Psoas muscle (tissue), 8 donors: Measurements from ENCODE around the gene HMGN3. TPM values are rescaled to one million over a fixed set of nuclear protein-coding genes. Genes with fewer than 3 reads are reported as not detected.

Source experiments
- ATAC-seq, 4 donors: fragments of 200-7000 bp; cut with Tn5 transposase; one replicate each; pipeline ENCODE4 v1.9.1; 2020; ENCODE audit warnings: moderate library complexity in 3 of 4, mild to moderate bottlenecking in 2 of 4
- DNase-seq, 2 donors: peaks; one replicate each; pipeline ENCODE4 v3.0.0-alpha.2; 2020
- H3K27ac ChIP-seq: fragments of 200-600 bp; one replicate; pipeline ENCODE4 v1.8.0; 2022
- H3K27me3 ChIP-seq, 3 donors: fragments of 200-600 bp in 1 of 3; one replicate each; pipeline versions ENCODE4 v1.6.1 to v1.8.0; 2013 to 2022; ENCODE audit warnings: low read length in 2 of 3, mild to moderate bottlenecking in 2 of 3, moderate library complexity in 1 of 3; ENCODE audit not compliant: insufficient read depth in 3 of 3
- H3K36me3 ChIP-seq, 2 donors: fragments of 200-600 bp in 1 of 2; one replicate each; pipeline versions ENCODE4 v1.6.1 to v1.8.0; 2013 to 2022; ENCODE audit warnings: low read depth in 1 of 2, mild to moderate bottlenecking in 1 of 2, moderate library complexity in 1 of 2; ENCODE audit not compliant: insufficient read depth in 1 of 2
- H3K4me1 ChIP-seq: fragments of 200-600 bp; one replicate; pipeline ENCODE4 v1.8.0; 2022
- H3K4me3 ChIP-seq: fragments of 200-600 bp; one replicate; pipeline ENCODE4 v1.8.0; 2022; ENCODE audit warnings: mild to moderate bottlenecking
- H3K9me3 ChIP-seq: fragments of 200-600 bp; one replicate; pipeline ENCODE4 v1.8.0; 2022
- CTCF ChIP-seq: fragments of 200-600 bp; IDR thresholded peaks from one replicate; pipeline ENCODE4 v1.8.0; 2022; ENCODE audit warnings: antibody characterized with exemption
- WGBS, 3 donors: extraction: QIAGEN DNeasy Blood & Tissue Kit; methylation state at CpG; one replicate each; pipeline versions ENCODE4 v1.1.6 to v1.1.7; 2013; 5-methylcytosine and 5-hydroxymethylcytosine counted together
- intact Hi-C, 2 donors: fragments of 100-400 bp; cut with DNase I; formaldehyde crosslinking; loops; one replicate each; pipeline versions ENCODE4 v1.11.0 to v1.14.2; 2022
- polyA plus RNA-seq, 3 donors: library from polyadenylated mRNA; stranded (reverse); fragments of 200-250 nt; gene quantifications; one replicate each; pipeline ENCODE4 v1.2.3, GENCODE V29; 2013
- total RNA-seq, 4 donors: library from RNA; stranded (reverse); fragmentation: NEBNext Ultra II Directional in 2 of 4; extraction: Animal tissue kit (Norgen Biotek cat#: 25700) in 2 of 4; gene quantifications; one replicate each; pipeline versions ENCODE4 v1.2.1 to v1.2.4, GENCODE V29; 2021 to 2023
- donor health status: healthy with polysubstance abuse.
- donor health status: DM: no; HTN: no; CAD: no; lungs with moderate emphysema.
- donor health status: Bipolar disorder and iron deficiency.
- donor health status: healthy.
- donor health status: DM: yes; HTN: yes; CAD: no.
- donor health status: DM: no; HTN: no; CAD: no.
- donor health status: DM: no; HTN: no; CAD: no.
- donor health status: DM: yes; HTN: yes; CAD: no.

HMGN3 gene
- total and polyA plus RNA-seq, 7 donors: 20.5 to 50.1 (median 38.6) TPM

DNA sequence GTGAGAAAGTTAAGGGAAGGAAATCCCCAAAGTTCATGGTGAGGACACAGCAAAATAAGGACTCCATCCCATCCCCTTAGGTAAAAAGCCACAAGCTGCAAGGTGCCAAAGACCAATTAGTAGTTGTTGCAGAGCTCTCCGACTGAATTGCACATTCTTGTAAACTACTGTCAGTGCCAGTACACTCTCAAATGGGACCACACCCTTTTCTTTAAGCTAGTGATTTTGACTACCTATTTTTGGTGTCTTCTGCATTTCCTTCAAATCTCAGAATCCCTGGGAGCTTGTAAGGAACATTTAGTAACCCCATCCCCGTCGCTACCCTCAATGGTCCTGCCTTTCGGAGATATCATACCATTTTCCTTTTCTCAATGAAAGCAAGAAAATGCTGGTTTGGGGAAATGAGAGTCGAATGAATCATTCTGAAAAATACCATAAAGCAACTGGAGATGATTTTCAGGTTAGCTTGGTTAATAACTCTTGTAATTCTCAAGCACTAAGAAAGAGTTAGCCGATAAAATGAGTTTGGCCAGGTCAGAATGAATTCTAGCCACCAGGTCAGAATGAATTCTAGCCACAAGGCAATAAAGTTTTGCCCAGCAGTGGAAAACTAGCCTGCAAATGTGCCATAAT is 5.2 kb upstream of the HMGN3 start:
- intact Hi-C loops: loop anchor here (5.0 to 10.0 kb wide), 2 partner anchors 295 to 298 kb away; partner anchors contain the start of gene LCA5 (in 2 of the 2)
- ATAC-seq: no peak
- Histone ChIP-seq H3K36me3 (no peaks in the 10 kb centered on the region), H3K4me3 (no peak overlapping the region), H3K27ac (no peak overlapping the region), H3K4me1 (peaks cover 20% of the 10 kb centered on the region), H3K27me3 (no peaks in the 10 kb centered on the region), H3K9me3 (no peaks in the 10 kb centered on the region)
- 87 to 88% (median 87%) methylated on average over 6 of the region's 6 CpGs for WGBS, 3 donors
- TF ChIP-seq CTCF: no peak
- DNase-seq: no peak

DNA sequence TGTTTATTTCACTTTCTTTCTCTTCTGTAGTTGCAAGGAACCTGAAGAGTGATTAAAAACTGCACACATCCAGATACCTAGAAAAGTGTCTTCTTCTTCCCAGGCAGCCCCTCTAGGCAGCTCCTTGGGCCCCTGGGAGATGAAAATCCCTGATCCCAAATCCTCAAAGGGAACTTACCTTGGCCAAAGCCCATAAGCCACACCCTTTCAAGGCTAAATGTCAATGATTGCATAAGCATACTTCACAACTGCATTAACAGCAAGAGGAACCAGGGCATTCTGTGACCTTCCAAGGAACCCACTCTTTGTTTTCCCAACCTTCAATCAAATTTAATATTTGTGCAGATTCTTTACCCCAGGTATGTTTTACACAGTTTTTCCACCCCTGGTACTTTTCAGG is 4.4 kb upstream of the HMGN3 start:
- Histone ChIP-seq H3K4me3 (no peak overlapping the region), H3K36me3 (no peaks in the 10 kb centered on the region), H3K27ac (peak overlapping the region; percentile 50), H3K27me3 (no peaks in the 10 kb centered on the region), H3K4me1 (peaks cover 20% of the 10 kb centered on the region), H3K9me3 (no peaks in the 10 kb centered on the region)
- intact Hi-C loops: loop anchor here (5.0 to 10.0 kb wide), 2 partner anchors 296 to 298 kb away; partner anchors contain the start of gene LCA5 (in 2 of the 2)
- no peak for TF ChIP-seq CTCF
- DNase-seq (no peak), ATAC-seq (no peak)

GRCh38 chr6:79236711-79237110 is 2.2 kb upstream of the HMGN3 start:
- peaks cover 24% of the 10 kb centered on the region for H3K4me1 ChIP-seq
- intact Hi-C loops: loop anchor here (5.0 to 10.0 kb wide), 2 partner anchors 298 to 301 kb away; partner anchors contain the start of gene LCA5 (in 2 of the 2)
- TF ChIP-seq CTCF: no peak

GRCh38 chr6:79233611-79234149 is 802 bp downstream of the HMGN3 start:
- peak; percentile 46 for TF ChIP-seq CTCF
- Histone ChIP-seq H3K4me1 (peaks cover 21% of the 10 kb centered on the region), H3K36me3 (no peaks in the 10 kb centered on the region), H3K4me3 (peak overlapping the region; percentile 87), H3K27ac (peak overlapping the region; percentile 83), H3K9me3 (no peaks in the 10 kb centered on the region), H3K27me3 (no peaks in the 10 kb centered on the region)
- ATAC-seq (peak; percentile 95 to 96 (median 96)), DNase-seq (peak; percentile 92 to 95)
- intact Hi-C loops: loop anchor here (2.0 to 10.0 kb wide), 3 partner anchors 155 to 301 kb away; partner anchors contain the start of genes PHIP (in 2 of the 2) and LCA5 (in 1 of the 2)
- WGBS, 3 donors: 0 to 1% (median 0%) methylated on average over 34 to 41 of the region's 41 CpGs

More at GRCh38 chr6:79236711-79237110, 2.2 kb upstream of the HMGN3 start:
- Histone ChIP-seq H3K4me3 (no peak overlapping the region), H3K27ac (no peak overlapping the region), H3K27me3 (no peaks in the 10 kb centered on the region), H3K36me3 (no peaks in the 10 kb centered on the region), H3K9me3 (no peaks in the 10 kb centered on the region)
- ATAC-seq (no peak), DNase-seq (no peak)
- WGBS, 3 donors: 81 to 87% (median 84%) methylated on average over 3 of the region's 3 CpGs
